Kidney (tissue), 14 donors: ENCODE results near the gene PARVB. TPM values are rescaled to one million over a fixed set of nuclear protein-coding genes. Genes with fewer than 3 reads are reported as not detected.

ENCODE experiments used
- DNase-seq, 5 donors: peaks; one replicate each; pipeline ENCODE4 v3.0.0-alpha.2; 2013 to 2020
- FAIRE-seq: peaks from 2 replicates; lab custom pipeline; 2012; peaks lifted over from hg19 to GRCh38; lab: Jason Lieb, UNC
- H3K27ac ChIP-seq, 2 donors: one replicate each; pipeline ENCODE4 v1.7.0; 2013; ENCODE audit warnings: low read depth in 2 of 2, low read length in 2 of 2, inconsistent platforms in 1 of 2
- H3K27me3 ChIP-seq: one replicate; pipeline ENCODE4 v1.7.1; 2013; ENCODE audit warnings: low read length, inconsistent platforms; ENCODE audit not compliant: control insufficient read depth, insufficient read depth
- H3K36me3 ChIP-seq, 3 donors: one replicate each; pipeline versions ENCODE4 v1.7.0 to v1.7.1; 2013; ENCODE audit warnings: low read length in 3 of 3, control low read depth in 1 of 3, inconsistent platforms in 1 of 3; ENCODE audit not compliant: insufficient read depth in 3 of 3, control insufficient read depth in 2 of 3
- H3K4me1 ChIP-seq, 3 donors: one replicate each; pipeline versions ENCODE4 v1.7.0 to v1.7.1; 2013; ENCODE audit warnings: low read length in 3 of 3, inconsistent platforms in 1 of 3, low read depth in 1 of 3; ENCODE audit not compliant: control insufficient read depth in 2 of 3, insufficient read depth in 2 of 3
- H3K4me3 ChIP-seq, 3 donors: one replicate each; pipeline versions ENCODE4 v1.7.0 to v1.8.1; 2013; ENCODE audit warnings: low read length in 3 of 3, control low read depth in 1 of 3, inconsistent platforms in 1 of 3
- H3K9ac ChIP-seq, 3 donors: one replicate each; pipeline versions ENCODE4 v1.7.0 to v1.7.1; 2013; ENCODE audit warnings: low read length in 3 of 3, control low read depth in 1 of 3, inconsistent platforms in 1 of 3
- H3K9me3 ChIP-seq, 3 donors: one replicate each; pipeline versions ENCODE4 v1.7.0 to v1.7.1; 2013; ENCODE audit warnings: low read length in 3 of 3, control low read depth in 1 of 3, inconsistent platforms in 1 of 3; ENCODE audit not compliant: control insufficient read depth in 2 of 3, insufficient read depth in 1 of 3
- intact Hi-C: fragments of 100-400 bp; cut with DNase I; formaldehyde crosslinking; loops from one replicate; pipeline ENCODE4 v1.11.1; 2022
- polyA plus RNA-seq: library from polyadenylated mRNA; stranded (reverse); fragments of 350-450 nt; fragmentation: Illumina TruSeq; extraction: RNeasy Lipid Tissue Mini Kit (QIAGEN cat#74804); gene quantifications from one replicate; pipeline ENCODE4 v1.2.3, GENCODE V29; 2014; ENCODE audit warnings: low read depth, low replicate concordance; ENCODE audit not compliant: insufficient read depth
- total RNA-seq: library from RNA; stranded (reverse); fragmentation: NEBNext Ultra II Directional; extraction: Animal tissue kit (Norgen Biotek cat#: 25700); gene quantifications from one replicate; pipeline ENCODE4 v1.2.1, GENCODE V29; 2021
- TF ChIP-seq, protein P1 (sequence below): IDR thresholded peaks from 3 replicates; pipeline ENCODE4 v1.5.1; 2012; ENCODE audit warnings: mild to moderate bottlenecking, moderate library complexity, borderline replicate concordance; ENCODE audit not compliant: insufficient read depth; ENCODE audit errors: extremely low read depth
- donor health status: control.
- donor health status: control.
- donor health status: control.
- donor health status: control.
- donor health status: control.
- donor health status: DM: yes; HTN: yes; CAD: no.
- donor health status: Normal renal cell carcinoma (clear cell type).

The PARVB gene
- total and polyA plus RNA-seq, 2 donors from 2014 or later = 32.9 to 51.1 TPM

DNA sequence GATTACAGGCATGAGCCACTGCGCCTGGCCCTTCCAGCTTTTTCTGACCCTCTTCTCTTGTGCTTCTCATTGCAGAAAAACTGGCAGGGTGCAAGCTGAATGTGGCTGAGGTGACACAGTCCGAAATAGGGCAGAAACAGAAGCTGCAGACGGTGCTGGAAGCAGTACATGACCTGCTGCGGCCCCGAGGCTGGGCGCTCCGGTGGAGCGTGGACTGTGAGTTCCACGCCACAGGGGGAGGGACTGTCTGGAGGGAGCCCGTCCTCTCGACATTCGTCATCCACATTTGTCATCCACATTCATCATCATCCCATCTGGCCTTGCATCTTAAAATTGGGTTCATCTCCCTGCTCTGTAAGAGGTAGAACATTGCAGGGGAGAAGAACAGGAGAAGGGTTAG lies 107.3 kb downstream of the PARVB start:
- no peak for FAIRE-seq
- H3K4me1 ChIP-seq = peaks cover 0 to 2% (median 0%) of the 10 kb centered on the region in 3 donors
- no peaks in the 10 kb centered on the region for H3K36me3 ChIP-seq
- peaks cover 0 to 5% (median 0%) of the 10 kb centered on the region in 3 donors for H3K9me3 ChIP-seq
- TF ChIP-seq, protein P1, sequence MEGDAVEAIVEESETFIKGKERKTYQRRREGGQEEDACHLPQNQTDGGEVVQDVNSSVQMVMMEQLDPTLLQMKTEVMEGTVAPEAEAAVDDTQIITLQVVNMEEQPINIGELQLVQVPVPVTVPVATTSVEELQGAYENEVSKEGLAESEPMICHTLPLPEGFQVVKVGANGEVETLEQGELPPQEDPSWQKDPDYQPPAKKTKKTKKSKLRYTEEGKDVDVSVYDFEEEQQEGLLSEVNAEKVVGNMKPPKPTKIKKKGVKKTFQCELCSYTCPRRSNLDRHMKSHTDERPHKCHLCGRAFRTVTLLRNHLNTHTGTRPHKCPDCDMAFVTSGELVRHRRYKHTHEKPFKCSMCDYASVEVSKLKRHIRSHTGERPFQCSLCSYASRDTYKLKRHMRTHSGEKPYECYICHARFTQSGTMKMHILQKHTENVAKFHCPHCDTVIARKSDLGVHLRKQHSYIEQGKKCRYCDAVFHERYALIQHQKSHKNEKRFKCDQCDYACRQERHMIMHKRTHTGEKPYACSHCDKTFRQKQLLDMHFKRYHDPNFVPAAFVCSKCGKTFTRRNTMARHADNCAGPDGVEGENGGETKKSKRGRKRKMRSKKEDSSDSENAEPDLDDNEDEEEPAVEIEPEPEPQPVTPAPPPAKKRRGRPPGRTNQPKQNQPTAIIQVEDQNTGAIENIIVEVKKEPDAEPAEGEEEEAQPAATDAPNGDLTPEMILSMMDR = no peak
- H3K27me3 ChIP-seq = no peaks in the 10 kb centered on the region
- intact Hi-C loops = no loop called here
- no peak overlapping the region for H3K4me3 ChIP-seq
- no peak overlapping the region for H3K27ac ChIP-seq
- peak in 1 of 5 donors; percentile 19 for DNase-seq
- H3K9ac ChIP-seq = no peak overlapping the region

- Histone ChIP-seq H3K4me1 (peaks cover 0 to 2% (median 0%) of the 10 kb centered on the region in 3 donors), H3K9ac (no peak overlapping the region), H3K27ac (no peak overlapping the region), H3K4me3 (no peak overlapping the region), H3K9me3 (peaks cover 0 to 3% (median 0%) of the 10 kb centered on the region in 3 donors), H3K27me3 (no peaks in the 10 kb centered on the region), H3K36me3 (no peaks in the 10 kb centered on the region)
- FAIRE-seq (no peak), DNase-seq (peak in 1 of 5 donors; percentile 56)
- intact Hi-C loops = no loop called here
- TF ChIP-seq, protein P1 = no peak
Observed at GRCh38 chr22:44131989-44132685, 108.0 kb downstream of the PARVB start.

GRCh38 chr22:44132724-44133123 lies 108.6 kb downstream of the PARVB start:
- no peak for FAIRE-seq
- Histone ChIP-seq H3K27me3 (no peaks in the 10 kb centered on the region), H3K9me3 (peaks cover 0 to 8% (median 0%) of the 10 kb centered on the region in 3 donors), H3K36me3 (no peaks in the 10 kb centered on the region), H3K27ac (no peak overlapping the region), H3K4me1 (peaks cover 0 to 2% (median 0%) of the 10 kb centered on the region in 3 donors), H3K4me3 (no peak overlapping the region), H3K9ac (no peak overlapping the region)
- peak in 2 of 5 donors; percentile 21 to 37 for DNase-seq
- intact Hi-C loops = no loop called here
- TF ChIP-seq, protein P1 = no peak
